ENCODE measurements around the gene COX8C. TPM values are rescaled to one million over a fixed set of nuclear protein-coding genes. Genes with fewer than 3 reads are reported as not detected.
"Not testable (repeated sequence)": the region's sequence is repeated elsewhere in the genome, so short reads cannot be mapped to it uniquely, and the experiment has no call there.

Gene COX8C
- total and polyA plus RNA-seq, 2 donors (not counting 1 experiment from before 2014, with no cell fraction given): 0.33 TPM; not detected in 1

DNA sequence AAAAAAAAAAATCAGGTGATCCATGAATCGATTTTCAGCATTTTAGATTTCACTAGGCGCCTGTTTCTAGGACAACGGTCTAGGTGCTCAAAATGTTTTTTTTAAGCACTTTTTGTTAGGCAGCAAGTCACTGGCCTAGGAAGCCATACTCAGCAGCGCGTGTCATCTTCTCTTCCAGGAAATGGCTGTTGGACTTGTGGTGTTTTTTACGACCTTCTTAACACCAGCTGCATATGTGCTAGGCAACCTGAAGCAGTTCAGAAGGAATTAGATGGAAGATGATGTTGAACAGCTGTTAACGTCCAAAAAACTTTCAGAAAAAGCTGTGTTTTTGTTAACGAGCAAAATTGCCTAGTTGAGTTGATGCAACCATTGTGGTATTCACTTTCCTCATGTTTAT is 868 bp downstream of the COX8C start:
- Histone ChIP-seq H4K20me1 (ENCODE audit: control insufficient read depth, extremely low read depth, insufficient read depth, low read length) (no peaks in the 10 kb centered on the region), H3K9me3 (ENCODE audit: control insufficient read depth, insufficient read depth, low read depth, low read length) (no peaks in the 10 kb centered on the region), H3K27ac (ENCODE audit: insufficient read depth, low read length) (no peak overlapping the region), H3K4me1 (ENCODE audit: control insufficient read depth, extremely low read depth, insufficient read depth, low read length) (no peaks in the 10 kb centered on the region), H3K9ac (ENCODE audit: insufficient read depth, low read length) (no peak overlapping the region), H3K4me2 (ENCODE audit: extremely low read depth, insufficient read depth, low read length) (no peak overlapping the region), H2AFZ (ENCODE audit: low read length) (no peak overlapping the region), H3K79me2 (ENCODE audit: control insufficient read depth, insufficient read depth, low read length) (no peaks in the 10 kb centered on the region), H3K36me3 (ENCODE audit: control insufficient read depth, insufficient read depth, low read length) (no peaks in the 10 kb centered on the region), H3K4me3 (replicated peaks in 1 of 4; ENCODE audit: control extremely low read depth in 1 of 4, insufficient read depth in 1 of 4, low read depth in 3 of 4, low read length in 4 of 4) (no peak overlapping the region), H3K27me3 (ENCODE audit: control insufficient read depth, insufficient read depth, low read length) (no peaks in the 10 kb centered on the region)
- TF ChIP-seq, protein P1, sequence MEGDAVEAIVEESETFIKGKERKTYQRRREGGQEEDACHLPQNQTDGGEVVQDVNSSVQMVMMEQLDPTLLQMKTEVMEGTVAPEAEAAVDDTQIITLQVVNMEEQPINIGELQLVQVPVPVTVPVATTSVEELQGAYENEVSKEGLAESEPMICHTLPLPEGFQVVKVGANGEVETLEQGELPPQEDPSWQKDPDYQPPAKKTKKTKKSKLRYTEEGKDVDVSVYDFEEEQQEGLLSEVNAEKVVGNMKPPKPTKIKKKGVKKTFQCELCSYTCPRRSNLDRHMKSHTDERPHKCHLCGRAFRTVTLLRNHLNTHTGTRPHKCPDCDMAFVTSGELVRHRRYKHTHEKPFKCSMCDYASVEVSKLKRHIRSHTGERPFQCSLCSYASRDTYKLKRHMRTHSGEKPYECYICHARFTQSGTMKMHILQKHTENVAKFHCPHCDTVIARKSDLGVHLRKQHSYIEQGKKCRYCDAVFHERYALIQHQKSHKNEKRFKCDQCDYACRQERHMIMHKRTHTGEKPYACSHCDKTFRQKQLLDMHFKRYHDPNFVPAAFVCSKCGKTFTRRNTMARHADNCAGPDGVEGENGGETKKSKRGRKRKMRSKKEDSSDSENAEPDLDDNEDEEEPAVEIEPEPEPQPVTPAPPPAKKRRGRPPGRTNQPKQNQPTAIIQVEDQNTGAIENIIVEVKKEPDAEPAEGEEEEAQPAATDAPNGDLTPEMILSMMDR (conservative IDR thresholded peaks at IDR 0.05 in 1 of 2, IDR thresholded peaks at IDR 0.05 in 1 of 2; ENCODE audit: low read depth in 1 of 2, low read length in 2 of 2): no peak
- DNase-seq (ENCODE audit: low read depth in 2 of 2): no peak

DNA sequence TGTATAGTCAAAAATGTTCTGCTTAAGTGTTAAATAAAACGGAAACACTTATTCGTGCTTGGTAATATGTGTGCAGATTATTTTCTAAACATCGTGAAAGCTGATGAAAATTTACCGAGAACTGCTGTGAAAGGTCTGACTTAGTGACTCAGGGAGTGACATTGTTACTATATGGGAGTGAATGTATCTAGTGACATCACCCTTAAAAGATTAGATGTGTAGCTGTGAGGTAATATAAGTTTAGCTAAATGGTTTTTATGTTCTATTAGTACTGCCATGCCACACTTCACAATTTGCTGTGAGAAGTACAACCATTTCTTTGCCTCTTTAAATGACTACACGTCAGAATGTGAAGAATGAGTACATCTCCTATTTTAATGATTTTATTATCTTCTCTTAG is 1.3 kb downstream of the COX8C start:
- H3K36me3 ChIP-seq (ENCODE audit: control insufficient read depth, insufficient read depth, low read length): no peaks in the 10 kb centered on the region
- no peaks in the 10 kb centered on the region for H3K4me1 ChIP-seq (ENCODE audit: control insufficient read depth, extremely low read depth, insufficient read depth, low read length)
- TF ChIP-seq, protein P1 (conservative IDR thresholded peaks at IDR 0.05 in 1 of 2, IDR thresholded peaks at IDR 0.05 in 1 of 2; ENCODE audit: low read depth in 1 of 2, low read length in 2 of 2): no peak
- no peak for TF ChIP-seq EZH2 (IDR thresholded peaks at IDR 0.05; ENCODE audit: low read length, missing control alignments)
- H3K4me3 ChIP-seq (replicated peaks in 1 of 4; ENCODE audit: control extremely low read depth in 1 of 4, insufficient read depth in 1 of 4, low read depth in 3 of 4, low read length in 4 of 4): no peak overlapping the region
- H3K9ac ChIP-seq (ENCODE audit: insufficient read depth, low read length): no peak overlapping the region
- no peaks in the 10 kb centered on the region for H3K79me2 ChIP-seq (ENCODE audit: control insufficient read depth, insufficient read depth, low read length)
- no peaks in the 10 kb centered on the region for H3K27me3 ChIP-seq (ENCODE audit: control insufficient read depth, insufficient read depth, low read length)
- H4K20me1 ChIP-seq (ENCODE audit: control insufficient read depth, extremely low read depth, insufficient read depth, low read length): no peaks in the 10 kb centered on the region
- no peak overlapping the region for H2AFZ ChIP-seq (ENCODE audit: low read length)
- no peak overlapping the region for H3K4me2 ChIP-seq (ENCODE audit: extremely low read depth, insufficient read depth, low read length)
- H3K27ac ChIP-seq (ENCODE audit: insufficient read depth, low read length): no peak overlapping the region
- DNase-seq (ENCODE audit: low read depth in 2 of 2): no peak
- no peaks in the 10 kb centered on the region for H3K9me3 ChIP-seq (ENCODE audit: control insufficient read depth, insufficient read depth, low read depth, low read length)

DNA sequence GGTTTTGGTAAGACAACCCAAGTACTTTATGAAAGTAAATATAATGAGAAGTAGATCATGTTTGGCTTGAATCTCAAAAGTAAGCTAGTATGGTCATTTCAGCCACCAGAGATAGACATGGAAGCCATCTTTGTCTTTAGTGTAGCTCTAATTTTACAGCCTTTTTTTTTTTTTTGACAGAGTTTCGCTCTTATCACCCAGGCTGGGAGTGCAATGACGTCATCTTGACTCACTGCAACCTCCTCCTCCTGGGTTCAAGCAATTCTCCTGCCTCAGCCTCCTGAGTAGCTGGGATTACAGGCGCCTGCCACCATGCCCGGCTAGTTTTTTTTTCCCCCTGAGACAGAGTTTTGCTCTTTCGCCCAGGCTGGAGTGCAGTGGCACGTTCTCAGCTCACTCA is 7.9 kb downstream of the COX8C start:
- H3K4me3 ChIP-seq (replicated peaks in 1 of 4; ENCODE audit: control extremely low read depth in 1 of 4, insufficient read depth in 1 of 4, low read depth in 3 of 4, low read length in 4 of 4); H3K4me2 ChIP-seq (ENCODE audit: extremely low read depth, insufficient read depth, low read length); H3K79me2 ChIP-seq (ENCODE audit: control insufficient read depth, insufficient read depth, low read length); H4K20me1 ChIP-seq (ENCODE audit: control insufficient read depth, extremely low read depth, insufficient read depth, low read length); H3K9me3 ChIP-seq (ENCODE audit: control insufficient read depth, insufficient read depth, low read depth, low read length); H2AFZ ChIP-seq (ENCODE audit: low read length); H3K27me3 ChIP-seq (ENCODE audit: control insufficient read depth, insufficient read depth, low read length); H3K9ac ChIP-seq (ENCODE audit: insufficient read depth, low read length); H3K4me1 ChIP-seq (ENCODE audit: control insufficient read depth, extremely low read depth, insufficient read depth, low read length); DNase-seq (ENCODE audit: low read depth in 2 of 2); H3K27ac ChIP-seq (ENCODE audit: insufficient read depth, low read length); H3K36me3 ChIP-seq (ENCODE audit: control insufficient read depth, insufficient read depth, low read length): not testable (repeated sequence)

All from fibroblast of lung (primary cell).